ENCODE results near the gene TMEM135.

DNA sequence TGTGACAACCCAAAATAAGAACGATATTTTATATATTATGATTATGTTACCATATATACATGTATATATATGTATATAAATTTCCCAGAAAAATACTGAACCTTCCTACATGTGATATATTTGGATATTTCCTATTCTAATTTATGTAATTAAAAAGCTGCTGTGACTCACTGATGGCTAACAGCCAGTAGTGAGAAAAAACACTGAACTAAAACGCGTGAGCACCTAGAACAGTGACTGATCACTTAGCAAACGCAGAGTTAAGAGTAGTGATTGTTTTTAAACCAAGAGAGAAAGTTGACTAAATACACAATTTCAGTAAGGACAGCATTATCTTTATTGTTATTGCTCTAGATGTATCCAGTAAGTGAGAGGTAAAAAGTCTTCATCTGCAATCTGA, 213.8 kb downstream of the TMEM135 start:
- TF ChIP-seq EZH2 (IDR thresholded peaks at IDR 0.05; ENCODE audit: insufficient read depth, poor library complexity, severe bottlenecking): no peak
- TF ChIP-seq EZH2phosphoT487 (IDR thresholded peaks at IDR 0.05; ENCODE audit: insufficient read depth, low read depth): no peak
